SW 1271 (cell line): ENCODE data around the gene OPN1LW.
"Not testable (repeated sequence)": the region's sequence is repeated elsewhere in the genome, so short reads cannot be mapped to it uniquely, and the experiment has no call there.

Experiments used
- DNase-seq, 2 experiments: peaks; one replicate each; lab custom pipeline; 2025; lab: John Stamatoyannopoulos, UW

OPN1LW gene

GRCh38 chrX:154144010-154144409, at the start of gene OPN1LW:
Gene OPN1LW (plus strand): TSS chrX:154144243. CDS start chrX:154144284, 41 bp downstream.
- DNase-seq: not testable (repeated sequence)

GRCh38 chrX:154094833-154095232, 49.2 kb upstream of the OPN1LW start:
- DNase-seq: no peak

- peak in 1 of 2 experiments; percentile 38 for DNase-seq
These were observed 47.7 kb upstream of the OPN1LW start for GRCh38 chrX:154096140-154097002.

GRCh38 chrX:154097003-154097588, 46.9 kb upstream of the OPN1LW start:
- peak; percentile 34 to 56 for DNase-seq

- DNase-seq: peak; percentile 70 to 89
These were observed 46.2 kb upstream of the OPN1LW start, which contains the start of gene MECP2 for GRCh38 chrX:154097589-154098541. Gene MECP2 (minus strand): TSS chrX:154097717.

GRCh38 chrX:154098551-154098950, 45.5 kb upstream of the OPN1LW start:
- DNase-seq: no peak

GRCh38 chrX:154113729-154114128, 30.3 kb upstream of the OPN1LW start:
- no peak for DNase-seq

- DNase-seq: no peak
These were observed 29.4 kb upstream of the OPN1LW start for GRCh38 chrX:154114652-154115051.

- no peak for DNase-seq
These were observed 29.0 kb upstream of the OPN1LW start for GRCh38 chrX:154115071-154115470.

- no peak for DNase-seq
These were observed 28.3 kb upstream of the OPN1LW start for GRCh38 chrX:154115750-154116149.

- DNase-seq: no peak
These were observed 27.4 kb upstream of the OPN1LW start for GRCh38 chrX:154116426-154117211.

- DNase-seq: no peak
These were observed 26.5 kb upstream of the OPN1LW start for GRCh38 chrX:154117566-154117965.

- DNase-seq: no peak
These were observed 23.5 kb upstream of the OPN1LW start for GRCh38 chrX:154120567-154120966.

- DNase-seq: no peak
These were observed 22.8 kb upstream of the OPN1LW start for GRCh38 chrX:154121207-154121606.

- no peak for DNase-seq
These were observed 22.1 kb upstream of the OPN1LW start for GRCh38 chrX:154121961-154122360.

- DNase-seq: peak in 1 of 2 experiments; percentile 36
These were observed 20.5 kb upstream of the OPN1LW start for GRCh38 chrX:154123241-154124219.

- DNase-seq: no peak
These were observed 18.5 kb upstream of the OPN1LW start for GRCh38 chrX:154125391-154126040.

GRCh38 chrX:154126101-154126500, 17.9 kb upstream of the OPN1LW start:
- DNase-seq: no peak

GRCh38 chrX:154131955-154132354, 12.1 kb upstream of the OPN1LW start:
- DNase-seq: no peak

GRCh38 chrX:154132366-154132765, 11.7 kb upstream of the OPN1LW start:
- DNase-seq: no peak
